Muscle layer of colon (tissue), 2 donors: ENCODE data around the gene C2CD3.

Experiments
- H3K27ac ChIP-seq: one replicate; pipeline ENCODE4 v1.7.0; 2013; ENCODE audit warnings: low read depth, mild to moderate bottlenecking, low read length, moderate library complexity
- H3K27me3 ChIP-seq, 2 donors: one replicate each; pipeline ENCODE4 v1.7.0; 2013; ENCODE audit warnings: low read length in 2 of 2, mild to moderate bottlenecking in 2 of 2; ENCODE audit not compliant: insufficient read depth in 2 of 2, control insufficient read depth in 1 of 2
- H3K36me3 ChIP-seq: one replicate; pipeline ENCODE4 v1.7.0; 2013; ENCODE audit warnings: mild to moderate bottlenecking, low read length; ENCODE audit not compliant: insufficient read depth
- H3K4me1 ChIP-seq: one replicate; pipeline ENCODE4 v1.7.0; 2013; ENCODE audit warnings: mild to moderate bottlenecking, low read length; ENCODE audit not compliant: insufficient read depth
- H3K4me3 ChIP-seq, 2 donors: one replicate each; pipeline ENCODE4 v1.7.0; 2013; ENCODE audit warnings: low read length in 2 of 2, low read depth in 1 of 2, mild to moderate bottlenecking in 1 of 2, moderate library complexity in 1 of 2
- H3K9ac ChIP-seq: one replicate; pipeline ENCODE4 v1.7.0; 2013; ENCODE audit warnings: low read length
- H3K9me3 ChIP-seq: one replicate; pipeline ENCODE4 v1.7.0; 2013; ENCODE audit warnings: mild to moderate bottlenecking, low read length
- donor health status: abdominal sarcoma.
- donor health status: Adenocarcinoma of cecum.

C2CD3 gene

DNA sequence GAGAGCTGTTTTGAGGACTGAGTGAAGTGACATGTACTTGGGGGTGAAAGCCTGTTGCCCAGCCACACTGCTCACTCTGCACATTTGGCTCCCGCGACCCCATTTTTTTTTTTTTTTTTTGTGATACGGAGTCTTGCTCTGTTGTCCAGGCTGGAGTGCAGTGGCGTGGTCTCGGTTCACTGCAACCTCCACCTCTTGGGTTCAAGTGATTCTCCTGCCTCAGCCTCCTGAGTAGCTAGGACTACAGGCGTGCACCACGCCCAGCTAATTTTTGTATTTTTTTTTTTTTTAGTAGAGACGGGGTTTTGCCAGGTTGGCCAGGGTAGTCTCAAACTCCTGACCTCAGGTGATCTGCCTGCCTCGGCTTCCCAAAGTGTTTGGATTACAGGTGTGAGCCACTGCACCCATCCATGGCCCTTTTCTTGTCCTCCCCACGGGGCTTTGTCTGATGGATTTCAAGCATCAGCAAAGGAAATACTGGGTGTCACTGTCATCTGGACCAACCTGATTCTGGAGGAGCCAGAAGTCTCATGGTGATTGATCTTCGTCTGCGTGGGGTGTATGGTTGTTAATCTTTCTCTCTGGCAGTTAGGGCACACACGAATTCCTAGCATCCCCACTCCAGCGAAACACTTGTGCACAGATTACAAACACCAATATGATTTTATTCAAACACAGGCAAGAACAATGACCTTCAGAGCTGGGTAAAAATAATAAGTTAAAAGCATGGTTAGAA lies 158.6 kb downstream of the C2CD3 start:
- Histone ChIP-seq H3K9me3 (no peaks in the 10 kb centered on the region), H3K36me3 (no peaks in the 10 kb centered on the region), H3K9ac (no peak overlapping the region), H3K27me3 (no peaks in the 10 kb centered on the region), H3K4me1 (peaks cover under 1% of the 10 kb centered on the region), H3K4me3 (no peak overlapping the region), H3K27ac (no peak overlapping the region)

- H3K4me1 ChIP-seq: no peaks in the 10 kb centered on the region
- H3K9ac ChIP-seq: no peak overlapping the region
- no peaks in the 10 kb centered on the region for H3K9me3 ChIP-seq
- H3K27me3 ChIP-seq: no peaks in the 10 kb centered on the region
- H3K36me3 ChIP-seq: no peaks in the 10 kb centered on the region
- no peak overlapping the region for H3K4me3 ChIP-seq
- no peak overlapping the region for H3K27ac ChIP-seq
Observed at GRCh38 chr11:74011360-74012073, 159.3 kb downstream of the C2CD3 start.

- H3K27me3 ChIP-seq: no peaks in the 10 kb centered on the region
- no peaks in the 10 kb centered on the region for H3K9me3 ChIP-seq
- no peak overlapping the region for H3K27ac ChIP-seq
- no peaks in the 10 kb centered on the region for H3K4me1 ChIP-seq
- no peak overlapping the region for H3K9ac ChIP-seq
- no peaks in the 10 kb centered on the region for H3K36me3 ChIP-seq
- H3K4me3 ChIP-seq: no peak overlapping the region
Observed at GRCh38 chr11:74010306-74011300, 160.2 kb downstream of the C2CD3 start.

DNA sequence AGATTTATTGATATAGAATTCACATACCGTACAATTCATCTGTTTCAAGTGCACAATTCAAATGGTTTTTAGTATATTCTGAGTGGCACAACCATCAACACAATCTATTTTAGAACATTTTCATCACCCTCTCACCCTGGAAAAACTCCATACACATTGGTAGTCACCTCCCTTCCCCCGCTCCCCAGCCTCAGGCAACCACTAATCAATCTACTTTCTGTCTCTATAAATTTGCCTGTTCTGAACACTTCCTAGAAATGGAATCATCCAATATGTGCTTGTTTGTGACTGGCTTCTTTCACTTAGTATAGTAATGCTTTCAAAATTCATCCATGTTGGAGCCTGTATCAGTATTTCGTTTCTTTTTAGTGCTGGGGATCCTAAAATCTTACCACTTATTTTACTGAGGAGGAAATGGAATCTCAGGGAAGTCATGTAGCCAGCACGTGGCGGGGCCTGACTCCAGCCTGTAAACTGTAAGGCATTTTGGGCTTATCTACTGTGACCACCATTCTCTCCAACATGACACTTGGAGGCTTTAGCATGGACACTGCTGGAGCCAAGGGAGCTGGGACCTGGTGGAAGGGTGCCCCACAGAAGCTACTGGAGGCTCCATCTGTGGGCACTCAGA lies 161.0 kb downstream of the C2CD3 start:
- Histone ChIP-seq H3K27ac (no peak overlapping the region), H3K36me3 (no peaks in the 10 kb centered on the region), H3K27me3 (no peaks in the 10 kb centered on the region), H3K4me1 (no peaks in the 10 kb centered on the region), H3K9me3 (no peaks in the 10 kb centered on the region), H3K4me3 (no peak overlapping the region), H3K9ac (no peak overlapping the region)

GRCh38 chr11:74009230-74009547 lies 161.6 kb downstream of the C2CD3 start:
- Histone ChIP-seq H3K4me1 (no peaks in the 10 kb centered on the region), H3K27ac (no peak overlapping the region), H3K9ac (no peak overlapping the region)

DNA sequence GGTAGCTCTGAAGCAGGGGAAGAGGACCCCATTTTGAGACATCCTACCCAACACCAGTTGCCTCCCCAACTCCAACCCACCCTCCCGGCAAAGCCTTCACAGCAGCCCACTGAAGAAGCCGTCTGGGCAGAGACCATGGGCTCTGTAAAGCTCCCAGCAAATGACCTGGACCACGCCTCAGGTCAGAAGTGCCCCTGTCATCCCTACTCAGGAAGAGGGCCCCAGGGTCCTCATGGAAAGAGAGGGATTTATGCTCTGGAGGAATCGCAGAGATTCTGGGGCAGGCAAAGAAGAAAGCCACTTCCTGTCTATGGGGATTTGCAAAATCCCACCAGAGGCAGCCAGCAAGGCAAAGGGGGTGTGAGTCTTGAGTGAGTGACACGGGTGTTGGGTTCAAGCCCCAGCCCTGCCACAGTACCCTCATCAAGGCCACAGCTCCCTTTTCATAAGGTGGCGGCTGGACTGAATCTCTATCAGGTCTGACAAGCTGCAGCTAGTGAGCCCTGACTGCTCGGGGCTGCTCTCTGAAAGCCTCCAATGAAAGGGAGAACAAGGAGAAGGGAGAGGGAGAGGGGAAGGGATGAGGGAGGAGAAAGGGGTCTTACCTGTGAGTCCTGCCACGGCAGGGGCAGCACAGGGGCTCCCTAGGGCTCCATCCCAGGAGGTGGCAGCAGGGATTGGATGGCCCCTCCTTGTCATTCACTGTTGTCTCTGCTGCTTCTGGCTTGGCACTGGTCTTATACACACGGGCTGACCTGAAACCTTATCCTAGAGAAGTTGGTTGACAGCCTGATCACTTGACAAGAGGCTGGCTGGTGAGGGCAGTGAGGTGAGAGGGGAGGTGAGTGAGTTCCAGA lies 162.2 kb downstream of the C2CD3 start, which contains the start of gene UCP3:
TSS of gene UCP3 (minus strand) at position 713 of the 857 bp plus-strand sequence. CDS start 2,043 bp downstream, outside the sequence.
- Histone ChIP-seq H3K4me1 (no peaks in the 10 kb centered on the region), H3K36me3 (no peaks in the 10 kb centered on the region), H3K9me3 (no peaks in the 10 kb centered on the region), H3K27me3 (no peaks in the 10 kb centered on the region), H3K27ac (no peak within 1 kb of the TSS), H3K4me3 (no peak within 1 kb of the TSS), H3K9ac (no peak within 1 kb of the TSS)

More at GRCh38 chr11:74009230-74009547, 161.6 kb downstream of the C2CD3 start:
- H3K27me3 ChIP-seq: no peaks in the 10 kb centered on the region
- no peak overlapping the region for H3K4me3 ChIP-seq
- no peaks in the 10 kb centered on the region for H3K36me3 ChIP-seq
- H3K9me3 ChIP-seq: no peaks in the 10 kb centered on the region

GRCh38 chr11:74007691-74008372 lies 163.0 kb downstream of the C2CD3 start:
- Histone ChIP-seq H3K9me3 (no peaks in the 10 kb centered on the region), H3K27me3 (no peaks in the 10 kb centered on the region), H3K9ac (no peak overlapping the region), H3K4me1 (no peaks in the 10 kb centered on the region), H3K4me3 (no peak overlapping the region), H3K27ac (no peak overlapping the region), H3K36me3 (no peaks in the 10 kb centered on the region)

DNA sequence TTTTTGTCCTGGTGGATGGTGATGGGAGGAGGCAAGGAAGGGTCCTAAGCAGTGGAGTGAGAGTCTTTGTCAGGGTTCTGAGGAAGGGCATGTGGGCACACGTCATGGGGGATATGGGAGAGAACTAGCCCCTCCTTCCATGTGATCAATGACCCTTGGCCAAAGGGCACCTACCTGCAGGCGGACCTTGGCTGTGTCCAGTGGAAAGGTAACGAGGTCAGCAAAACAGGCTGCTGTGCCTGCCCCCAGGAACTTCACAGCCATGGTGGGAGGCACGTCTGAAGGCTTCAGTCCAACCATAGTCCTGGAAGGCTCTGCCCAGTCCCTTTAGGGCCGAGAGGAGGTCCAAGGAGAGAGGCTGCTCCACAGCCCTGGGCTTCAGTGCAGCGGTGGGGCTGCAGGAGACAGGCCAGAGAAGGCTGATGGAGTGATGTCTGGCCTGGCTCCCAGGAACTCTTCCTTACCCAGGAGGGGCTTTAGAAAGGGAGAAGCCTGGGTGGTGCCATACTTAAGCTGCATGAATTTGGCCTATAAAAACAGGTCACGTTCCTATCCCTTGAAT lies 164.0 kb downstream of the C2CD3 start:
- H3K4me1 ChIP-seq: no peaks in the 10 kb centered on the region
- no peak overlapping the region for H3K4me3 ChIP-seq
- H3K27me3 ChIP-seq: no peaks in the 10 kb centered on the region
- H3K9me3 ChIP-seq: no peaks in the 10 kb centered on the region
- no peak overlapping the region for H3K27ac ChIP-seq
- H3K9ac ChIP-seq: no peak overlapping the region
- no peaks in the 10 kb centered on the region for H3K36me3 ChIP-seq

DNA sequence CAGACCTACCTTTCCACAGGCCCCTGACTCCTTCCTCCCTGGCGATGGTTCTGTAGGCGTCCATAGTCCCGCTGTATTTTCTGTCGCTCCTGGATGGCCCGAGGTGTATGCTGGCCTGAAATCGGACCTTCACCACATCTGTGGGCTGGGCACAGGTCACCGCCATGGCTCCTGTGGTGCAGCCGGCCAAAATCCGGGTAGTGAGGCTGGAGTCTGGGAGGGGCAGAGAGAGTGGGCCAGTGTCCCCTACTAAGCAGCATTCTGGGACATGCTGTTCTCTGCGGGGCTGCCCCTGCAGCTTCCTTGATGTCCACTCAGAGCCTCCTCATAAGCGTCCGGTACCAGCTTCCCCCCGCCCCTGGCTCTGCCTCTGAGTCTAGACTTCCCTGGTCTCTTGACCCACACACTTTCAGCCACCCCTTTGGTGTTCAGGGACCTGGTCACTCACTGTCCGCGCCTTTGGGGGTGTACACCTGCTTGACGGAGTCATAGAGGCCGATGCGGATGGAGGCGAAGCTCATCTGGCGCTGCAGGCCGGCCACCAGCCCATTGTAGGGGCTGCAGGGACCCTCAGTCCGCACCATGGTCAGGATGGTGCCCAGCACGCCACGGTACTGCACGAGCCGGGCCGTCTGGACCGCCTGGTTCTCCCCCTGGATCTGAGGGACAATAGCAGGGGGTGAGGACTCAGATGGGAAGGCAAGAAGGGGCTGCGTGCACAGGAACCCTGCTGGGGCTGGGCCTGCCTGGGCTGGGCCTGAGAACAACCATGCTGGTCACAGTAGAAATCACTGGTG lies 164.9 kb downstream of the C2CD3 start:
- Histone ChIP-seq H3K9ac (no peak overlapping the region), H3K36me3 (no peaks in the 10 kb centered on the region), H3K9me3 (no peaks in the 10 kb centered on the region), H3K27me3 (no peaks in the 10 kb centered on the region), H3K4me1 (no peaks in the 10 kb centered on the region), H3K27ac (no peak overlapping the region), H3K4me3 (no peak overlapping the region)
